Stomach smooth muscle (tissue), 2 donors: ENCODE results near the gene CCDC60.
"Not testable (repeated sequence)": the region's sequence is repeated elsewhere in the genome, so short reads cannot be mapped to it uniquely, and the experiment has no call there.

Experiments used
- H3K27ac ChIP-seq: one replicate; pipeline ENCODE4 v1.7.0; 2013; ENCODE audit warnings: mild to moderate bottlenecking, low read length, inconsistent platforms
- H3K27me3 ChIP-seq, 2 donors: one replicate each; pipeline ENCODE4 v1.7.0; 2013; ENCODE audit warnings: low read length in 2 of 2; ENCODE audit not compliant: insufficient read depth in 2 of 2, control insufficient read depth in 1 of 2
- H3K36me3 ChIP-seq, 2 donors: one replicate each; pipeline ENCODE4 v1.7.0; 2013; ENCODE audit warnings: low read length in 2 of 2; ENCODE audit not compliant: control insufficient read depth in 2 of 2, insufficient read depth in 2 of 2
- H3K4me1 ChIP-seq: one replicate; pipeline ENCODE4 v1.7.0; 2013; ENCODE audit warnings: low read length; ENCODE audit not compliant: control insufficient read depth, insufficient read depth
- H3K4me3 ChIP-seq, 2 donors: one replicate each; pipeline ENCODE4 v1.7.0; 2013; ENCODE audit warnings: low read length in 2 of 2
- H3K9ac ChIP-seq, 2 donors: one replicate each; pipeline ENCODE4 v1.7.0; 2013; ENCODE audit warnings: low read length in 2 of 2, mild to moderate bottlenecking in 1 of 2
- H3K9me3 ChIP-seq, 2 donors: one replicate each; pipeline ENCODE4 v1.7.0; 2013; ENCODE audit warnings: low read length in 2 of 2; ENCODE audit not compliant: control insufficient read depth in 2 of 2
- donor health status: healthy.
- donor health status: Pancreatic carcinoma.

Gene CCDC60

DNA sequence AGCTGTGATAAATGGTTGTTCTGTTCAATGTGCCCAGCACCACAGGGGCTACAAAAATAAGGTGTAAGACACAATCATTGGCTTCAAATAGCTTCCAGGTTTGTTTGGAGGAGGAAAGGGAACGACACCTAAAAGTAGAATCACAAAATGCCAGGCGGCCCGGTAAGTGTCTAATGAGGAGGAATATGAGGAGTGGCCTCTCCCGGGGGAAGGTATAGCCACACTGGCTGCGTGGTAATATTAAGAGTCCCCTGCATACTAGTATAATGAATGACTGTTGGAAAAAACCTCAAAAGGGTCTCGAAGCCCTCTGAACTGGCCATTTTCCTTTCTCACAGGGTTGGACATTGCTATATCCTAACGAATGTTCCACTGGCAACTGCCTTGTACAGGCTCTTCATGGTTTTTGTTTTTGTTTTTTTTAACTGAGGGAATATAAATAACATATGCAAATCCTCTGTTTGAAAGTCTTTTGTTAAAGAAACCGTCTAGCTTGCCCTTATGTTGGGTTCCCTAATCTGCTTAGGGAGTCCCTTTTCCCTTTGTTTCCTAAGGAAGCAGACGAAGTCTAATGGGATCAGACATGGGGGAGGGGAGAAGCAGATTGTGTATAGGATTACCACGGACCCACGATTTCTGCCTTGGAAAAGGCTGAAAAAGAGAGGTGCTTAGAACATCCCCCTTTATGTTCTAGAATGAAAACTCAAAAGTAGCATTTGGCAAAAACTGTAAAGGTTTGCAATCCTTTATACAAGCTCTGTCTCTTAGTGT is 4.2 kb downstream of the CCDC60 start:
- Histone ChIP-seq H3K27ac (no peak overlapping the region), H3K36me3 (no peaks in the 10 kb centered on the region), H3K27me3 (peaks cover 0 to 2% of the 10 kb centered on the region in 2 donors), H3K9me3 (no peaks in the 10 kb centered on the region), H3K9ac (no peak overlapping the region), H3K4me3 (no peak overlapping the region), H3K4me1 (no peaks in the 10 kb centered on the region)

DNA sequence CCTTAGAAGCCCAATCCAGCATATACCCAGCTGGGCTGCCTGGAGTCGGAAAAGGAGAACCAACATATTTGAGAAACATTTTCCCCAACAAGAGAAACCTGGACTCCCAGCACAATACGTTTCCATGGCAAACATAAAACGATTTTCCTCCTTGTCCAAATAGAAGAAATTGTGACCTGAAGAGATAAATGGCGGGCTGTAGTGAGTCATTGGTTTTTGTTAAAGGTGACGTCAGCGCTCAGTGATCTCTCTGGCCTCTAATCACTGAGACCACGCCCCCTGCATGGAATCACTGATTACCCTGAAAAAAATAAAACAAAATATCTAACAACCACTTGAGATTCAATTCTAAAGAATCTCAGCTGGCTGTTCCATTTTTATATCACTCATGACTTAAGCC is 6.0 kb downstream of the CCDC60 start:
- Histone ChIP-seq H3K36me3 (no peaks in the 10 kb centered on the region), H3K9me3 (no peaks in the 10 kb centered on the region), H3K4me1 (no peaks in the 10 kb centered on the region), H3K9ac (no peak overlapping the region), H3K27ac (no peak overlapping the region), H3K27me3 (peaks cover 0 to 2% of the 10 kb centered on the region in 2 donors), H3K4me3 (no peak overlapping the region)

DNA sequence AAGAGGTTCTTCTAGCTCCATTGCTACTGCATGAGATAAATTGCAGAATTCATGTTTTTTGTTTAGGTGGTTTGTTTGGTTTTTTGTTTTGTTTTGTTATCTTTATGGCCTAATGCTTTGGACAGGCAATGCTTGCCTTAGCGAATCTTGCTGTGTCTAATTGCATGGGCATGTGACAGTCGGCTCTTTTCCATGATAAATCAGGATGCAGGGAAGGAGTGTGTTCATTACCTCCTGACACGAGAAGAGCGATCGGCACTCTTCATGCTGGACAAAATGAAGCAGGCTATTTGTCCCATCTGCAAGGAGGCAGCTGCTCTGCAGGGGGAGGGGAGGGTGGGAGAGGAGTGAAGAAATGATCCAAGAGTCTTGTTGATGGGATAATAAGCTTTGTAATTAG is 6.5 kb downstream of the CCDC60 start:
- H3K9ac ChIP-seq, result no peak overlapping the region
- H3K4me1 ChIP-seq, result no peaks in the 10 kb centered on the region
- H3K27ac ChIP-seq, result no peak overlapping the region
- H3K4me3 ChIP-seq, result no peak overlapping the region
- H3K27me3 ChIP-seq, result peaks cover 0 to 2% of the 10 kb centered on the region in 2 donors
- H3K9me3 ChIP-seq, result no peaks in the 10 kb centered on the region
- H3K36me3 ChIP-seq, result no peaks in the 10 kb centered on the region

DNA sequence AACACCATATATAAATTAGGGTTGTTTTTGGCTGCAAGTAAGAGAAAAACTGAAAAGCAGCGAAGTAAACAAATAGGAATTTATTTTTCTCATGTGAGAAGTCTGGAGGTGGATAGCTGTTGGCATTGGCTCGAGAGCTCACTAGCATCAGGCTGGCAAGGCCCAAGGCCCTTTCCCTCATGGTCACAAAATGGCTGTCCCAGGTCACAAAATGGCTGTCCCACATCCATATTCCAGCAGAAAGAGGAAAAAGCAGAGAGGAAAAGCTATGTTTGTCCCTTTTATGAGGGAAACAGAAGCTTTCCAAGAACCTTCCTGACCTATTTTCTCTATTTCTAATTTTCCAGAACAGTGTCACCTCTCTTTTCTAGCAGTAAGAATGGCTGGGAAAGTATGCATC is 7.5 kb downstream of the CCDC60 start:
- H3K36me3 ChIP-seq, result no peaks in the 10 kb centered on the region
- H3K9me3 ChIP-seq, result no peaks in the 10 kb centered on the region
- H3K4me3 ChIP-seq, result no peak overlapping the region
- no peaks in the 10 kb centered on the region for H3K27me3 ChIP-seq
- H3K4me1 ChIP-seq, result no peaks in the 10 kb centered on the region
- H3K9ac ChIP-seq, result no peak overlapping the region
- H3K27ac ChIP-seq, result no peak overlapping the region

DNA sequence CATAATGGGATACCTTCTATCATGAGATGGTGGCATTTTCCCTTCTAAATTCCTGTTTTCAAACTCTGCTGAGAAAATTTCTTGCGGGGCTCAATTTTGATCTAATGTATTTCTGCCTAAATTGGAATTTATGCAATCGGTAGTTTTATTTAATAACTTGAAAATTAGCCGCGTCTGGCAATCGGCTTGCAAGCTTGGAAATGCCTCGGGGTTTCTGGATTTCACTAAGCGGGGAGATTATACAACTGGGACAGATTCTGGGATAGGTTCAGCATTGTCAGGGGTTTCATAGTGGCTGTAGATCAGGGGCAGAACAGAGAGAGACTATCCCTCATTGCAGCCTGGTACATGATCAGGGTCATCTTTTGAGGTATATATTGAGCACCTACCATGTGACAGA is 8.6 kb downstream of the CCDC60 start:
- Histone ChIP-seq H3K36me3 (no peaks in the 10 kb centered on the region), H3K9ac (no peak overlapping the region), H3K4me1 (no peaks in the 10 kb centered on the region), H3K27ac (no peak overlapping the region), H3K4me3 (no peak overlapping the region), H3K27me3 (no peaks in the 10 kb centered on the region), H3K9me3 (no peaks in the 10 kb centered on the region)

DNA sequence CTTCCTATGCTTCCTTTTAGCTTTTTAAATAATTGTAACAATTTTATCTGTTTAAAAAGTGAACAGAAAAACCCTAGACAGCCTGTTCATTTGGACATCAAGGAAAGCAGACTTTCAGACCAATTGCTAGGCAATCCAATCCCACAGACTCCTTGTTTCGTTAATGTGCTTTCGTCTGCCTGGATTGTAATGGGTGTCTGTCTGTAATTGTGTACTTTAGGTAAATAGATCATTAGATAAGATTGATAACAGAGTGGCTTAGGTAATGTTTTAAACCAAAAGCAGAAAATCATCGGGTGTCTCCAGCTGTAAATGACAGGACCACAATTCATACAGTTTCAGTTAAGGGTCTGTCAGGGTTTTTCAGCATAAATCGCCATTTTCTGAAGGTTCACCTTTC is 19.6 kb downstream of the CCDC60 start:
- no peak overlapping the region for H3K27ac ChIP-seq
- no peaks in the 10 kb centered on the region for H3K9me3 ChIP-seq
- no peak overlapping the region for H3K4me3 ChIP-seq
- no peak overlapping the region for H3K9ac ChIP-seq
- H3K36me3 ChIP-seq, result no peaks in the 10 kb centered on the region
- no peaks in the 10 kb centered on the region for H3K27me3 ChIP-seq
- no peaks in the 10 kb centered on the region for H3K4me1 ChIP-seq

DNA sequence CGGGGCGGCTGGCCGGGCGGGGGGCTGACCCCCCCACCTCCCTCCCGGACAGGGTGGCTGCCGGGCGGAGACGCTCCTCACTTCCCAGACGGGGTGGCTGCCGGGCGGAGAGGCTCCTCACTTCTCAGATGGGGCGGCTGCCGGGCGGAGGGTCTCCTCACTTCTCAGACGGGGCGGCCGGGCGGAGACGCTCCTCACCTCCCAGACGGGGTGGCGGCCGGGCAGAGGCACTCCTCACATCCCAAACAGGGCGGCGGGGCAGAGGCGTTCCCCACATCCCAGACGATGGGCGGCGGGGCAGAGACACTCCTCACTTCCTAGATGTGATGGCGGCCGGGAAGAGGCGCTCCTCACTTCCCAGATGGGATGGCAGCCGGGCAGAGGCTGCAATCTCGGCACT is 25.8 kb downstream of the CCDC60 start:
- not testable (repeated sequence) for H3K4me3 ChIP-seq, H3K9ac ChIP-seq, H3K27ac ChIP-seq

DNA sequence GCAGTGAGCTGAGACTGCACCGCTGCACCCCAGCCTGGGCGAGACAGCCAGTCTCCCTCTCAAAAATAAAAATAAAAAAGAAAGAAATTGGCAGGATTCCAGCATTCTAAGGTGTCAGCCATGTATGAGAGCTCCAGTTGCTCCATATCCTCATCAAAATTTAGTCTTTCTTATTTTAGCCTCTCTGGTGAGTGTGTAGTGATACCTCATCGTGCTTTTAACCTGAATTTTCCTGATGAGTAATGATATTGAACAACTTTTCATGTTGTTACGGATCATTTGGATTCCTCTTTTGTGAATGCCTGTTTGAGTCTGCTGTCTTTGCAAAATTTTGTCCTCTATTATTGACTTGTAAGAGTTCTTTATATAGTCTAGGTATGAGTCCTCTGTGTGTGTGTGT is 28.5 kb downstream of the CCDC60 start:
- no peaks in the 10 kb centered on the region for H3K9me3 ChIP-seq
- H3K36me3 ChIP-seq, result no peaks in the 10 kb centered on the region
- no peak overlapping the region for H3K27ac ChIP-seq
- H3K27me3 ChIP-seq, result peaks cover 0 to 2% of the 10 kb centered on the region in 2 donors
- H3K4me1 ChIP-seq, result no peaks in the 10 kb centered on the region
- H3K4me3 ChIP-seq, result no peak overlapping the region
- no peak overlapping the region for H3K9ac ChIP-seq

More for the DNA sequence above, 25.8 kb downstream of the CCDC60 start:
- H3K4me1 ChIP-seq, H3K36me3 ChIP-seq, H3K9me3 ChIP-seq, H3K27me3 ChIP-seq: not testable (repeated sequence)

DNA sequence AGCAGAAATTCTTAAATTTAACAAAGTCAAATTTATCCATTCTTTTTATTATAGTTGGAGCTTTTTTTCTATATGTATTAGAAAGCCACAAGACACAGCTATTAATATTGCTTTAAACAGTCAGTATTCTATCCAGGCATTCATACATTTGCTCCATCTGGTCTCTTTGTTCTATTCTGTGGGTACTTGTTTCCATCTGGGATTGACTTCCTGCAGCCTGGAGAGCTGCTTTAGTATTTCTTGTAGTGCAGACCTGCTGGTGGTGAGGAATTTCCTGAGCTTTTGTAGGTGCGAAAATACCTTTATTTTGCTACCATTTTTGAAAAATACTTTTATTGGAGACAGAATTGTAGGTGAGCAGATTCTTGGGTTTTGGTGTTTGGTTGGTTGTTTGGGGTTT is 29.0 kb downstream of the CCDC60 start:
- Histone ChIP-seq H3K4me1 (no peaks in the 10 kb centered on the region), H3K9ac (no peak overlapping the region), H3K27ac (no peak overlapping the region), H3K4me3 (no peak overlapping the region), H3K36me3 (no peaks in the 10 kb centered on the region), H3K9me3 (no peaks in the 10 kb centered on the region), H3K27me3 (peaks cover 0 to 2% of the 10 kb centered on the region in 2 donors)

DNA sequence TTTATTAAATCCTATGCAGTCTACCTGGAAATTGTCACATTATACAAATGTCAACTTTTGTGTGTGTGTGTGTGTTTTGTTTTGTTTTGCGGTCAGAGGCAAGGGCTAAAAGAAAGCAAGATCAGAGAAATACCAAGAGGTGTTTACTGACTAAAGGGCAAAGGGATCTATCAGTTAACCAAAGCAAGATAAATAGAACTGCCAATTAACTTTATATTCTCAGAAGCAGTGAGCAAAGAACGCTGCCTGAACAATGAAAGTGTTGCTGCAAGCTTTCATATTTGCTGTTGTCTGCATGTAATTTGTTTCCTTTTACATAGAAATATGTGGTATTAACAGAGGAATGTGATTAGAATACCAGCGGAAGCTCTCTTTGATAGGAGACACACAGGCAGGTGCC is 30.9 kb downstream of the CCDC60 start:
- Histone ChIP-seq H3K27ac (no peak overlapping the region), H3K36me3 (no peaks in the 10 kb centered on the region), H3K4me1 (peaks cover 5% of the 10 kb centered on the region), H3K9ac (no peak overlapping the region), H3K4me3 (no peak overlapping the region), H3K9me3 (no peaks in the 10 kb centered on the region), H3K27me3 (peaks cover 0 to 2% of the 10 kb centered on the region in 2 donors)

DNA sequence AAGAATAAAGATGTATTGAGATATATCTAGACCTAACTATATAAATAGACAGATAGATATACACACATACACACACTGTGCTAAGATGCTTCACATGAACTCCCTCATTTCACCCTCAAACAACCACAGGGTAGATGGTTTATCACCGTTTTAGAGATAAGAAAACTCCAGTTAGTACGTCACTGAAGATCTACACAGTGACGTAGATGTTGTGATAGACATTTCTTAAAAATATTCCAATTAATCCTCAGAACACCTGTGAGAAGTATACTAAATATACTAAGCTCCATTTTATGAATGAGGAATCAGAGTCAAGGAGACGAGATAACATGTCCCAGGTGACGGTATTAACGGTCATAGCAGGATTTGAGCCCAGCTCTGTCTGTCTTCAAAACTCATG is 31.5 kb downstream of the CCDC60 start:
- Histone ChIP-seq H3K4me1 (peaks cover 5% of the 10 kb centered on the region), H3K9ac (no peak overlapping the region), H3K9me3 (no peaks in the 10 kb centered on the region), H3K27ac (no peak overlapping the region), H3K4me3 (no peak overlapping the region), H3K36me3 (no peaks in the 10 kb centered on the region), H3K27me3 (peaks cover 0 to 2% of the 10 kb centered on the region in 2 donors)
